Measurements from ENCODE around the gene VPS37B.

GRCh38 chr12:122864894-122865253 lies 31.1 kb downstream of the VPS37B start:
- TF ChIP-seq CTCF (IDR thresholded peaks at IDR 0.05), result no peak
- TF ChIP-seq POLR2A (IDR thresholded peaks at IDR 0.05), result no peak
